Urothelium cell line (cell line): ENCODE data around the gene CMTM1.
"Not testable (repeated sequence)": the region's sequence is repeated elsewhere in the genome, so short reads cannot be mapped to it uniquely, and the experiment has no call there.

Experiments
- DNase-seq: peaks from one replicate; pipeline ENCODE4 v3.0.0; 2011; ENCODE audit warnings: low spot score, mixed read lengths
- FAIRE-seq: peaks from 2 replicates; lab custom pipeline; 2011; peaks lifted over from hg19 to GRCh38; lab: Jason Lieb, UNC

CMTM1 gene

GRCh38 chr16:66588981-66589713 is 22.9 kb downstream of the CMTM1 start:
- DNase-seq: no peak
- no peak for FAIRE-seq

GRCh38 chr16:66590322-66590721 is 24.1 kb downstream of the CMTM1 start:
- no peak for FAIRE-seq
- no peak for DNase-seq

GRCh38 chr16:66591018-66591417 is 24.8 kb downstream of the CMTM1 start:
- FAIRE-seq: no peak
- no peak for DNase-seq

GRCh38 chr16:66592241-66592640 is 26.0 kb downstream of the CMTM1 start:
- no peak for FAIRE-seq

GRCh38 chr16:66592814-66593213 is 26.6 kb downstream of the CMTM1 start:
- no peak for FAIRE-seq
- no peak for DNase-seq

More at GRCh38 chr16:66592241-66592640, 26.0 kb downstream of the CMTM1 start:
- DNase-seq: no peak

GRCh38 chr16:66594739-66595138 is 28.5 kb downstream of the CMTM1 start:
- no peak for DNase-seq
- no peak for FAIRE-seq

- not testable (repeated sequence) for DNase-seq, FAIRE-seq
These were observed 30.3 kb downstream of the CMTM1 start for GRCh38 chr16:66596559-66596958.

GRCh38 chr16:66596986-66597848 is 31.0 kb downstream of the CMTM1 start:
- no peak for FAIRE-seq
- no peak for DNase-seq

GRCh38 chr16:66598111-66598510 is 31.9 kb downstream of the CMTM1 start:
- FAIRE-seq: no peak

GRCh38 chr16:66599726-66600125 is 33.5 kb downstream of the CMTM1 start:
- no peak for DNase-seq
- no peak for FAIRE-seq

More at GRCh38 chr16:66598111-66598510, 31.9 kb downstream of the CMTM1 start:
- no peak for DNase-seq

- DNase-seq (no peak), FAIRE-seq (no peak)
These were observed 34.2 kb downstream of the CMTM1 start for GRCh38 chr16:66600477-66600876.

GRCh38 chr16:66601471-66601870 is 35.2 kb downstream of the CMTM1 start:
- FAIRE-seq (no peak), DNase-seq (no peak)

GRCh38 chr16:66603537-66604375 is 37.5 kb downstream of the CMTM1 start:
- peak; percentile 80 for DNase-seq
- FAIRE-seq: peak; percentile 52

- FAIRE-seq: no peak
- DNase-seq: peak; percentile 88
These were observed 38.3 kb downstream of the CMTM1 start, which contains the start of gene CMTM3 for GRCh38 chr16:66604376-66605176. CMTM3 (plus strand) TSS chr16:66604704; CDS start chr16:66604806, 102 bp downstream.

GRCh38 chr16:66605177-66605978 is 39.1 kb downstream of the CMTM1 start:
- DNase-seq (peak; percentile 71), FAIRE-seq (no peak)

GRCh38 chr16:66605979-66606751 is 39.9 kb downstream of the CMTM1 start:
- DNase-seq: no peak

GRCh38 chr16:66608241-66609138 is 42.3 kb downstream of the CMTM1 start:
- DNase-seq (peak; percentile 95), FAIRE-seq (peak; percentile 50)

More at GRCh38 chr16:66605979-66606751, 39.9 kb downstream of the CMTM1 start:
- no peak for FAIRE-seq
